Ascending aorta (tissue), 2 donors: Measurements from ENCODE around the gene TAGLN3. TPM values are rescaled to one million over a fixed set of nuclear protein-coding genes. Genes with fewer than 3 reads are reported as not detected.

Experiments
- DNase-seq, 2 donors: peaks; one replicate each; pipeline ENCODE4 v3.0.0-alpha.2; 2019; ENCODE audit warnings: low spot score in 2 of 2
- H3K27ac ChIP-seq, 2 donors: fragments of 200-600 bp; sonication (generic); one replicate each; pipeline ENCODE4 v1.5.1; 2016 to 2017; ENCODE audit warnings: mild to moderate bottlenecking in 1 of 2
- H3K27me3 ChIP-seq: fragments of 200-600 bp; sonication (generic); one replicate; pipeline ENCODE4 v1.5.1; 2017
- H3K36me3 ChIP-seq, 2 donors: fragments of 200-600 bp; sonication (generic); one replicate each; pipeline ENCODE4 v1.5.1; 2016
- H3K4me1 ChIP-seq, 2 donors: fragments of 200-600 bp; sonication (generic); one replicate each; pipeline ENCODE4 v1.5.1; 2016 to 2017; ENCODE audit warnings: mild to moderate bottlenecking in 1 of 2
- H3K4me3 ChIP-seq, 2 donors: fragments of 200-600 bp; sonication (generic); one replicate each; pipeline ENCODE4 v1.5.1; 2016 to 2017; ENCODE audit warnings: mild to moderate bottlenecking in 1 of 2
- H3K9me3 ChIP-seq, 2 donors: fragments of 200-600 bp; sonication (generic); one replicate each; pipeline ENCODE4 v1.5.1; 2016
- intact Hi-C: fragments of 100-400 bp; cut with DNase I; formaldehyde crosslinking; loops from one replicate; pipeline ENCODE4 v1.15.1; 2023
- total RNA-seq: library from RNA; depleted of rRNA; stranded (reverse); fragments of >200 nt; gene quantifications from one replicate; pipeline ENCODE4 v1.1.0, GENCODE V29; 2016
- TF ChIP-seq, protein P1 (sequence below), 3 experiments: fragments of 200-600 bp in 2 of 3; fragments of 450-650 bp in 1 of 3; sonication (generic) in 2 of 3; IDR thresholded peaks; one replicate each; pipeline ENCODE4 v1.5.1; 2016 to 2019; ENCODE audit warnings: antibody characterized with exemption in 3 of 3, mild to moderate bottlenecking in 1 of 3, moderate library complexity in 1 of 3

The TAGLN3 gene
- total RNA-seq, 1 donor from 2014 or later, result not detected

DNA sequence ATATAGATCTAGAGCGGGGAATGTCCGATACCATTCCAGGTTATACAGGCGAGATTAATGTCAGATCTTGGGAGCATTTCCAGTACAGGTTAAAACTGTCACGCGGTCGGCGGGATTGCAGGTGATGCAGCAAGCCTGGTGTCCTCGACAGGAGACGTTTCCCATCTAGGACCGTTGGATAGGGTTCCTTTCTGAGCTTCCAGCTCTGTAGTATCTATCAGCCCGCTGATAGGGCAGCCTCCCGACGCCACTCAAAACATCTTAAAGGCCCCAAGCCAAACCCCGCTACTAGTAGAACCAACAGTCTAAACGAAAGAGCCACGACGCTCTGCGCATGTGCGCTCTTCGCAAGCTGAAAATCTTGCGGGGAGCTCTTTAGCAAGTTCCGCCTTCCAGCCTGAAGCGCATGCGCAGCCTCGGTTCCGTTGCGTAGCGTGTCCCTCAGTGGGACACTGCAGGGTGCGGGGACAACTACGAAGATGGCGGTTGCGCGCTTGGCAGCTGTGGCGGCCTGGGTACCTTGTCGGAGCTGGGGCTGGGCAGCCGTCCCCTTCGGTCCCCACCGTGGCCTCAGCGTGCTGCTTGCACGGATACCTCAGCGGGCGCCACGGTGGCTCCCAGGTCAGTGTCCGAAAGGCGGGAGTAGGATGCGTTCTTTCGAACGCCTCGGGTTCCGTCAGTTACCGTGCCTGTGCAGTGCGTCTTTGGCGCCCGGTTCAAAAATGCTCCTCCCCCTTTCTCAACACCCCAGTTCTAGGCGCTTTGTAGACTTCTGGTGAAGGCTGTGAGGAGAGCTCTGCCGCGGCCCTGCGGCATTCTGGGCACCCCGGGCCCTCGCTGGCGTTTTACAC is 19.9 kb upstream of the TAGLN3 start, which contains the start of gene ABHD10:
ABHD10 (plus strand) TSS at position 444 of the 851 bp plus-strand sequence; CDS start at position 480, 36 bp downstream.
- Histone ChIP-seq H3K4me1 (peaks cover 0 to 9% of the 10 kb centered on the region in 2 donors), H3K27me3 (no peaks in the 10 kb centered on the region), H3K4me3 (peak within 1 kb of the TSS; percentile 79 to 89), H3K27ac (peak within 1 kb of the TSS; percentile 67 to 76), H3K9me3 (no peaks in the 10 kb centered on the region), H3K36me3 (peaks cover 0 to 8% of the 10 kb centered on the region in 2 donors)
- DNase-seq, result peak; percentile 76 to 97
- intact Hi-C loops, result loop anchor here (5.0 kb wide), 1 partner anchor 33 kb away; no protein-coding TSS in a partner anchor
- TF ChIP-seq, protein P1, sequence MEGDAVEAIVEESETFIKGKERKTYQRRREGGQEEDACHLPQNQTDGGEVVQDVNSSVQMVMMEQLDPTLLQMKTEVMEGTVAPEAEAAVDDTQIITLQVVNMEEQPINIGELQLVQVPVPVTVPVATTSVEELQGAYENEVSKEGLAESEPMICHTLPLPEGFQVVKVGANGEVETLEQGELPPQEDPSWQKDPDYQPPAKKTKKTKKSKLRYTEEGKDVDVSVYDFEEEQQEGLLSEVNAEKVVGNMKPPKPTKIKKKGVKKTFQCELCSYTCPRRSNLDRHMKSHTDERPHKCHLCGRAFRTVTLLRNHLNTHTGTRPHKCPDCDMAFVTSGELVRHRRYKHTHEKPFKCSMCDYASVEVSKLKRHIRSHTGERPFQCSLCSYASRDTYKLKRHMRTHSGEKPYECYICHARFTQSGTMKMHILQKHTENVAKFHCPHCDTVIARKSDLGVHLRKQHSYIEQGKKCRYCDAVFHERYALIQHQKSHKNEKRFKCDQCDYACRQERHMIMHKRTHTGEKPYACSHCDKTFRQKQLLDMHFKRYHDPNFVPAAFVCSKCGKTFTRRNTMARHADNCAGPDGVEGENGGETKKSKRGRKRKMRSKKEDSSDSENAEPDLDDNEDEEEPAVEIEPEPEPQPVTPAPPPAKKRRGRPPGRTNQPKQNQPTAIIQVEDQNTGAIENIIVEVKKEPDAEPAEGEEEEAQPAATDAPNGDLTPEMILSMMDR (IDR thresholded peaks at IDR 0.05), result no peak

DNA sequence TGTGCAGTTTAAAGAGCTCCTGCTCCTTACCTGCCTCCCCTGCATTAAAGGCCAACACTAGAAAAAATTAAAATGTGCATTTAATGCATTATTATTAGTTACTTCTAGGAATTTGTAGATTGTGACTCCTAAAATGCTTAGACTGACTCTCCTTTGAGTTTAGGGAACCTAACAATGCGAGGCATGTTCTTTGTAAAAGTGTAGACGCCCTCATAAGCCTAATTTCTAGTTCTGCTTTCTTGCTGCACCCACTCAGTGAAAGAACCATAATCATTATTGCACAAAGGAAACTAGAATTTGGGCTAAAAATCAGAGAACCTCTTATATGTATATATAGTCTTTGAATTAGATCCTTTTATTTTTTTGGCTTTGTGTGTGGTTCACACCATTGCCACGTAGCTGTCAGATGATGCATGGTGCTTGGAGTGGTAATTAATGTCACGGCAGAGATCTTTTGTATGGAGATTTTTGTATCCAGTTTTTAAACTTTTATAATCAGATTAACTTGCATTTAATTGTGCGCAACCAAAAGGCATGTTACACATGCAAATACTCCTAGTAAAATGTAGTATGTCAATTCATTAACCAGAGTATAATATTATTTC is 19.2 kb upstream of the TAGLN3 start:
- Histone ChIP-seq H3K27me3 (no peaks in the 10 kb centered on the region), H3K9me3 (no peaks in the 10 kb centered on the region), H3K4me3 (peak overlapping the region; percentile 79 to 89), H3K27ac (peak overlapping the region; percentile 67 to 76), H3K36me3 (peaks cover 0 to under 1% of the 10 kb centered on the region in 2 donors), H3K4me1 (peaks cover 0 to 9% of the 10 kb centered on the region in 2 donors)
- intact Hi-C loops, result loop anchor here (5.0 kb wide), 1 partner anchor 33 kb away; no protein-coding TSS in a partner anchor
- TF ChIP-seq, protein P1 (IDR thresholded peaks at IDR 0.05), result no peak
- no peak for DNase-seq

DNA sequence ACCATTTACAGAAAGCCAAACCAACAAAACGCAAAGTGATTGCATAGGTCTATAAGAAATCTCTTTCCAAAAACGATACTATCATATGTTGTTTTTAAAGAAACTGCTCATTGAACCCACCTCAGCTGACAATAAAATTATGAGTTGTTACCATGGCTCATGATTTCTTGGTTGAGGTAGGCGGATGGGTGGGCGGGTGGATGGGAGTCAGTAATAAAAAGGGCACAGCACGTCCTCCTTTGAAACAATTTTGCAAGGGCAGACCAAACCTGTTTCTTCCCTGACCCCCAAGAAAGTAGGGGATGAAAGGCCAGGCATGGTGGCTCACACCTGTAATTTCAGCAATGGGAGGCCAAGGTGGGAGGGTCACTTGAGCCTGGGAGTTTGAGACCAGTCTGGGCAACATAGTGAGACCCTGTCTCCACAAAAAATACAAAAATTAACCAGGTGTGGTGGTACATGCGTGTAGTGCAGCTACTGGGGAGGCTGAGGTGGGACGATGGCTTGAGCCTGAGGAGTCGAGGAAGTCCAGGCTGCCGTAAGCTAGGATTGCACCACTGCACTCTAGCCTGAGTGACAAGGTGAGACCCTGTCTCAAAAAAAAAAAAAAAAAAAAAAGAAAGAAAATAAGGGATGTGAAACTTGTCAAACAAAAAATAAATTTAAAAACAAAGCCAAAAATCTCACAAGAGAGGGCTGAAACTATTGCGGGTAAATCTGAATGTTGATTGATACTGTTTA is 17.8 kb upstream of the TAGLN3 start:
- no peaks in the 10 kb centered on the region for H3K36me3 ChIP-seq
- peaks cover 0 to 9% of the 10 kb centered on the region in 2 donors for H3K4me1 ChIP-seq
- TF ChIP-seq, protein P1 (IDR thresholded peaks at IDR 0.05), result no peak
- intact Hi-C loops, result no loop called here
- no peak overlapping the region for H3K4me3 ChIP-seq
- H3K9me3 ChIP-seq, result no peaks in the 10 kb centered on the region
- no peaks in the 10 kb centered on the region for H3K27me3 ChIP-seq
- no peak for DNase-seq
- H3K27ac ChIP-seq, result no peak overlapping the region

DNA sequence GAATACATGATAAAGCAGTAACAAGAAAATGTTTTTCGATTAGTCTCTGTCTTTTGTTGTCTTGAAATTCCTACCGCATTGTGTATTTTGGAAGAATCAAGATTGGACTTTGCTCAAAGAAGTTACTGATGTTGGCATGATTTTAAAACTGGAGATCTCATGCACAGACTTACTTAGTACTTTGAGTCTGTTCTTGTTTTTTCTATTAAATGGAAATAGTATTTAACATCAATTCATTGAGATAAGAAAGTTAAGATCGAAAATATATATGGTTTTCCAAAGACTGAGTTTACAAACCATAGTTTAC is 17.3 kb upstream of the TAGLN3 start:
- no peak for DNase-seq
- intact Hi-C loops, result no loop called here
- Histone ChIP-seq H3K27me3 (no peaks in the 10 kb centered on the region), H3K9me3 (no peaks in the 10 kb centered on the region), H3K27ac (no peak overlapping the region), H3K4me3 (no peak overlapping the region), H3K36me3 (peaks cover 0 to under 1% of the 10 kb centered on the region in 2 donors), H3K4me1 (peaks cover 0 to 9% of the 10 kb centered on the region in 2 donors)
- TF ChIP-seq, protein P1 (IDR thresholded peaks at IDR 0.05), result no peak

DNA sequence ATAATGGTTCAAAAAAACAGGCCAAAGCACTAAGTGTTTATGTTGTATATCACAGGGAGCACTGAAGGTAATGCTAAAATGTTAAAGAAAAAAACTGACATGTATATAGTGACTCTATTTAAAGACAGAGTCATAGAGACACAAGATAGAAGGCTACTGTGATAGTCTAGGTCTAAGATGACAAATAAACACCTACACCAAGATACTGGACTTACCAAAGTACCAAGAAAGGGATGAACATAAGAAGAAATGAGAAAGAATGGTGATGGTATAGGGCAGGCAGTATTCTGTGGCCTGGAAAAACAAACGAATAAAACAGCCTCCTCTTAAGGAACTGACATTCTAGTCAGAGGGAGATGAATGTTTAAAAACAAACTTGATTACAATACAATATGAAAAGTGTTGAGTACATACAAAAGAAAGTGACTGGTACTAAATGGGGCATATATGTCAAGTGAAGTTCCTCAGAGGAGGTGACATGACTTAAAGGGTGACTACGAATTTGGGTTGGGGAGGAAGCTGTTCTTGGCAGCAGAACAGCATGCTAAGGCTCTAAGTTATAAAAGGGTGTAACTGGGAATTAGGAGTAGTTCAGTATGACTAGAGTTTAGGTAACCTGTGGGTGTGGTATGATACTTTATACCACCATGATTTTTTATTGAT is 14.0 kb upstream of the TAGLN3 start:
- Histone ChIP-seq H3K27me3 (no peaks in the 10 kb centered on the region), H3K27ac (peak overlapping the region in 1 of 2 donors; percentile 0), H3K36me3 (peaks cover 11 to 21% of the 10 kb centered on the region in 2 donors), H3K4me1 (peaks cover 0 to 9% of the 10 kb centered on the region in 2 donors), H3K9me3 (no peaks in the 10 kb centered on the region), H3K4me3 (no peak overlapping the region)
- TF ChIP-seq, protein P1 (IDR thresholded peaks at IDR 0.05), result no peak
- DNase-seq, result no peak
- intact Hi-C loops, result no loop called here
